NCI-H187 (cell line): ENCODE data around the gene U2AF1L4.

Source experiments
- DNase-seq, 2 experiments: peaks; one replicate each; lab custom pipeline; 2025; lab: John Stamatoyannopoulos, UW

The U2AF1L4 gene, protein sequence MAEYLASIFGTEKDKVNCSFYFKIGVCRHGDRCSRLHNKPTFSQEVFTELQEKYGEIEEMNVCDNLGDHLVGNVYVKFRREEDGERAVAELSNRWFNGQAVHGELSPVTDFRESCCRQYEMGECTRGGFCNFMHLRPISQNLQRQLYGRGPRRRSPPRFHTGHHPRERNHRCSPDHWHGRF

GRCh38 chr19:35745328-35746086 lies at the start of gene U2AF1L4, which contains the start of gene PSENEN:
Gene U2AF1L4 (minus strand): TSS chr19:35745418. CDS start chr19:35745391, 27 bp downstream.
Gene PSENEN (plus strand): TSS chr19:35745651. CDS start chr19:35745931, 280 bp downstream.
- DNase-seq, result peak; percentile 97 to 99

GRCh38 chr19:35793381-35794165 lies 48.4 kb upstream of the U2AF1L4 start:
- DNase-seq, result no peak

GRCh38 chr19:35792888-35793287 lies 47.7 kb upstream of the U2AF1L4 start:
- DNase-seq, result no peak

DNA sequence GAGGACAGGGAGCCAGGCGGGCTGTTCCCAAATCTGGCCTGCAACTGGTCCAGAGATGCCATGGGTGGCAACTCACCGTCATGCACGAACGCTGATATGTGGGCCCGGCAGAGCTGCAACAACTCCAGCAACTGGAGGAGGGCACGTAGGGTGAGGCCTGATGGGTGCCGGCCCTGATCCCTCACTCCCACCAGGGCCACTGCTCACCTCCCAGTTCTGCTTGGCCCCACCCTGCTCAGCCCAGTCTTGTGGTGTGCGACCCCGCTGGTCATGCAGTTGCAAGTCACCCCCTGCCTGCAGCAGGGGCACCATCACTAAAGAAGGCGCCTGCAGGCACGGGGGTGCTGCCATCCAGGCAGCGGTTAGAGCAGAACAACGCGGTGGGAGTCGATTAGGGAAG lies 47.1 kb upstream of the U2AF1L4 start:
- no peak for DNase-seq

- no peak for DNase-seq
These were observed 46.6 kb upstream of the U2AF1L4 start for GRCh38 chr19:35791814-35792279.

DNA sequence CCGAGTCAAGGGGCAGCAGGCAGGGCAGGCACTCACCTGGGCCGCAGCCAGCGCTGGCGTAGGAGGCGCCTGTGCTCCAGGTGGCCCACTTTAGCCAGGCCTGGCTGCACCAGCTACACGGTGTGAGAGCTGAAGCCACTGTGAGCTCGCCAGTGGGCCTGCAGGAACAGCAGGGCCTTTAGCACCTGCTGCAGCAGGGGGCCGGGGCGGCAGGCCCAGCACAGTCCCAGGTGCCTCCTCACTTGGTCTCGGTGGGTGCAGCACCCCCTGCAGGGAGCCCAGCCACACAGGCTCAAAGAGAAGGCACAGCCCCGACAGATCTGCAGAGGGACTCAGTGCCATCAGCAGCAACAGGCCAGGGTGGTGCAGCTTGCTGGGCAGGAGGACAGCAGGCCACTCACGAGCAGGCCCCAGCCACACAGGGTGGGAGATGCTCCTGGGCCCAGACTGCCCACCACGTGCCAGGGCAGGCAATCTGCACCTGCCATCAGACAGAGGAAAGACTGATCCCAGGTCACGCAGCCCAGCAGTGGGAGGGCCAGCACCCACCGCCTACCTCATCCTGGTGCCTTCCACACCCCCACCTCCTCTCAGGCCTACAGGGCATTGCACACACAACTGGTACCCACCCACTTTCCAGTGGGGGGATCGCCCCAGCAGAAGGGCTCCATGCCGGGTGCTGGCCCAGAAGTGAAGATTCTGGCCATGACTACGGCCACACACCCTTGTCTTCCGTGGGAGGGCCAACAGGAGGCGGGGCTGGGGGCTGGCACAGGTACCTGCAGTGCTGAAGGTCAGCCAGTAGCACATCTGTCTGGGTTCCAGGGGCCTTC lies 46.0 kb upstream of the U2AF1L4 start:
- no peak for DNase-seq

DNA sequence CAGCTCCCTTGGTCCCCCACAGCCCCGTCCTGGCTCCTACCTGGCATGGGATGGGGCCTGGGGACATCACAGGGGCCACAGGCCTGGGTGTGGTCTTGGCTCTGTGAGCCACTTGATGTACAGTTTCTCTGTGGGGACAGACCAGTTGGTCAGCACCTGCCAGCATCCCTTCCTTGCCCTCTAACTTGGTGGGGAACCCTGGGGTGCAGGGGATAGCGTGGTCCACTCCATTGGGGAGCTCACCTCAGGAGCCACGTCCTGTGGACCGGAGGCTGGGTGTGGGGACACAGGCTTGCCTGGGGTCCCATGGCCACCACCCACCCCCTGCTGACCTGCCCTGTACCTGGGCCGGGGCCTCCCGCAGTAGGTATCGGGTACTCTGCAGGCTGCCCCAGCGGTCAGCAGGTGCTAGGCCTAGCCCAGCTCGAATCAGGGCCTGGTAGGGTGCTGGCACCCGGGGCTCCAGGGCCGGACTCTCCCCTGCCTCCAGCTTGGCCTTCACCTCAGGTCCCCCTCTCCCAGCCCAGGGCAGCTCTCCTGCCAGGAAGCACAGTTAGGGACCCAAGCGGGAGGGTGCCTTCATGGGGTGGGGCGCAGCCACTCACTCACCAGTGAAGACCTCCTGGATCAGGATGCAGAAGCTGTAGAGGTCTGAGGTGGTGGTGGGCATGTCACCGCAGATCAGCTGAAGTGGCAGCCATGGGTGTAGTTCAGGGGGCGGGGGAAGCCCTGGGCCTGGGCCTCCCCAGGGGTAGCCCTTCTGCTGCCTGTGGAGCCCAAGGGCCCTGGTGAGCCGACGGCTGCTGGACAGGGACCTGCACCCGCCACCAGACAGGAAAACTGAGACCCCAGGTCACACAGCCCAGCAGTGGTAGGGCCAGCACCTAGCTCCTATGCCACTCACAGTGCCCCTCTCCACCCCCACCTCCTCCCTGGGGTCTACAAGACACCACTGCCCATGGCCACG lies 45.0 kb upstream of the U2AF1L4 start:
- DNase-seq, result no peak

DNA sequence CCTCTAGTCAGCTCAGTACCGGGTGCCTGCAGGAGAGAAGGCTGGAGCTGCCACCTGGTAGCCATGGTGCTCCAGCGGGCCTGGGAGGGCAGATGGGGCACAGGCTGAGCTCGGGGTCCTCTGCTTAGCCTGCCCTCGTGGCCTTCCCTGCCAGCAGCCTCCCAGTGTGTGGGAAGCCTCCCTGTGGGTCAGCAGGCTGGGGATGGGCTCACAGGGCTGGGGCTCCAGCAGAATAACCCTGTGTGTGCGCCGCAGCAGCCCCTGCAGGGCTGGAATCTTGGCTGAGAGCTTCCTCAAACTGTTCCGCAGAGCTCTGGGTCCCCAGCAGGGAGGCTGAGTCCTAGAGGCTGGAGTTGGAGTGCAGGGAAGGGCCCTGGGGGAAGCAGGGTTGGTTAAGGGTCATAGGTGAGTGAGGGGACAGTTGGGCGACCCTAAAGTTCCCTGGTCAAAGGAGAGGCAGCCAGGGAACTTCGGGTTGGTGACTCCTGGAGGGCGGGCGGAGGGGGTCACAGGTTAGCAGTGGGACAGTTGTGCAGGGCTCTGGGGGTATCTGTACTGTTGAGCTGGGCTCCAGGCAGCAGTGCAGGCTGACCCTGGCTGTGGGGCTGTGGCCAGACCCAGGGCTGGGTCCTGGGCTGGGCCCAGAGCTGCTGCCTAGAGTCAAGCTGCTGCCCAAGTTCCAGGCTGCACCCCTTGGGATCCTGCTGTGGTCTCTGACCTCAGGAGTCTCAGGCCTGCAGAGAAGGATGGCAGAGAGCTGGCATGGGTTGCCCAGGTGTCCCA lies 44.2 kb upstream of the U2AF1L4 start:
- DNase-seq, result no peak

DNA sequence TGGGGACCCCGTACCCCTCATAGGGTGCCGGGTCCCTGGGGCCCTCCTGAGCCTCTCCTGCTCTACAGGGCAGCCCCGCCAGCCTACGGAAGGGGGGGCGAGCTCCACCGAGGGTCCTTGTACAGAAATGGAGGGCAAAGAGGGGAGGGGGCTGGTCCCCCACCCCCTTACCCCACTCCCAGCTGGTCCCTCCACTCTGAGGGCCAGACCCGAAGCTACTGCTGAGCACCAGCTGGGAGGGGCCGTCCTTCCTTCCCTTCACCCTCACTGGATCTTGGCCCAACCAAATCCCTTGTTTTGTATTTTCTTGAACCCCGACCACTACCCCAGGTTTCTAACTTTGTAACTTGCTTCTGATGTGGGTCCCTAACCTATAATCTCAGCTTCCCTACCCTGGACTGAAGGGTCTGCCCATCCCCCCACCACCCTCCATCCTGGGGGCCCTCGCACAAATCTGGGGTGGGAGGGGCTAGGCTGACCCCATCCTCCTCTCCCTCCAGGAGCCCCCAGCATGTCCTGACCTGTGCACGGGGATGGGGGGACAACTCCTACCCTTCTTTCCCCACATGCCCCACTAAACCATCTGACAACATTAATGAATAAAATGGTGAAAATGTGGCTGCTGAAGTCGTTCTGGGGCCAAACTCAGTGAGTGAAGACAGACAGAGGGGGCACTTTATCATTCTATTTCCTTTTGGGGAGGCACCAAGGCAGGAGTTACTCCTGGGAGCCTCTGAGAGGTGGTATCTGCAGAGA lies 43.2 kb upstream of the U2AF1L4 start:
- DNase-seq, result no peak

- DNase-seq, result no peak
These were observed 42.1 kb upstream of the U2AF1L4 start for GRCh38 chr19:35787227-35787799.

GRCh38 chr19:35786299-35787160 lies 41.3 kb upstream of the U2AF1L4 start:
- no peak for DNase-seq

DNA sequence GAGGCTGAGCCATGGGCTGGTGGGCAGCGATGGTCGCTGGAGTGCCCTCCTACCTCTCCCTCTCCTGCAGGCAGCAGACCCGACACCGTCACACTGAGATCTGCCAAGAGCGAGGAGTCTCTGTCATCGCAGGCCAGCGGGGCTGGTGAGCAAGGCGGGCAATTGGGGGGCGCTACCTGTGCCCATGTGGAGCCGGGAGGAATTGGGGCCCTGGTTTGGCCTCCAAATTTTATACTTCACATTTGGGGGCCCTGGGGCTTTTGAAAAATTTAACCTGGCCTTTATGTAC lies 40.1 kb upstream of the U2AF1L4 start:
- DNase-seq, result no peak

- DNase-seq, result no peak
These were observed 39.5 kb upstream of the U2AF1L4 start for GRCh38 chr19:35784503-35785338.

DNA sequence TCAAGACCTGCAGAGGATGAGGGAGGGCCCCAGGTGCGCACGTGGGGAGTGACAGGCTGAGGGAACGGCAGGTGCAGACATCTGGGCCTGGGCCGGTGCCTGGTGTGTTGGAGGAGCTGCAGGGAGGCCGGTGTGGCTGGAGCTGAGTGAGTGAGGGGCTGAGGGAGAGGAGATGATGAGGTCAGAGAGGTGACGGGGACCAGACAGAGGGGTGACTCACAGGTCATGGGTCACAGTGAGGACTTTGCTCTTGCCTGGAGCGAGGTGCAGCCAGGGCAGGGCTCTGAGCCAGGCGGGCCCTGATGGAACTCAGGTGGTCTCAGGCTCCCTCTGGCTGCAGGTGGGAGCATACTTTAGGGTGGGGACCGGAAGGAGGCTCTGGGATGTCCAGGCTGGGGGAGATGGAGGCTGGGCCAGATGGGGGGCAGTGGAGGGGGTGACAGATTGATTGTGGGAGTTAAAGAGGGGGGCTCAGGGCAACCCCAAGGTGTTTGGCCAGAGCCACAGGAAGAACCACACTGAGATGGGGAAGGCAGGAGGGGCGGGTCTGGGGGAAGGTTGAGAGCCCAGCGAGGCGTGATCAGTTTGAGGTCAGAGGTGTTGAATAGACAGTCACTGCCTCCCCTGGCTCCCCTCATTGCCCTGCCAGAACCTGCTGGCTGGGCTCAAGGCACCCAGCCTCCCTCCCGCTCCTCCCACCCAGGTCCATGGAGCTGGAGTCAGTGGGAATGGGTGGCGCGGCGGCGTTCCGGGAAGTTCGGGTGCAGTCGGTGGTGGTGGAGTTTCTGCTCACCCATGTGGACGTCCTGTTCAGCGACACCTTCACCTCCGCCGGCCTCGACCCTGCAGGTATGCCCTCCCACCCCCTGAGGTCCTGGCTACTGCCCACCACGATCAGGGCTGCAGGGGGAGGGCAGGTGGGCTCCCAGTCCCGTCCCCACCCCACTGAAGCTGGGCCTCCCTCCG lies 38.5 kb upstream of the U2AF1L4 start:
- no peak for DNase-seq

GRCh38 chr19:35782589-35782988 lies 37.4 kb upstream of the U2AF1L4 start:
- DNase-seq, result no peak

DNA sequence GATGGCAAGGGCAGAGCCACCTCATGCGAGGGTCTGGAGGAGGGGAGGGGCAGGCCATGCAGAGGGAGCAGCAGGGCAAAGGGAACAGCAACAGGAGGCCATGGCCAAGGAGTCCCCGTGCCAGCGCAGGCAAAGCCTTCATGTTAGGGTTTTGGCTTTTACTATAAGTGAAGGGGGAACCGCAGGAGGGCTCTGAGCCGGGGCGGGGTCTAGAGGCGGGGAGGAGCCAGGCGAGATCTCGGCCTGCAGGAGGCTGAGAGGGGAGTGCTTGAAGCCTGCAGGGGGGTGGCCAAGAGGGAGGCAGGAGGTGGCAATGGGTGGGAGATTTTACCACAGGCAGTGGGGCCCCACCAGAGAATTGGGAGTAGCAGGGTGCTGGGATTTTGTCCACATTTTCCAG lies 36.4 kb upstream of the U2AF1L4 start:
- DNase-seq, result no peak
